SIG-M5 (cell line): Measurements from ENCODE around the gene WDR91.
"Not testable (repeated sequence)": the region's sequence is repeated elsewhere in the genome, so short reads cannot be mapped to it uniquely, and the experiment has no call there.

Experiments
- DNase-seq: peaks from one replicate; lab custom pipeline; 2025; lab: John Stamatoyannopoulos, UW

Gene WDR91

DNA sequence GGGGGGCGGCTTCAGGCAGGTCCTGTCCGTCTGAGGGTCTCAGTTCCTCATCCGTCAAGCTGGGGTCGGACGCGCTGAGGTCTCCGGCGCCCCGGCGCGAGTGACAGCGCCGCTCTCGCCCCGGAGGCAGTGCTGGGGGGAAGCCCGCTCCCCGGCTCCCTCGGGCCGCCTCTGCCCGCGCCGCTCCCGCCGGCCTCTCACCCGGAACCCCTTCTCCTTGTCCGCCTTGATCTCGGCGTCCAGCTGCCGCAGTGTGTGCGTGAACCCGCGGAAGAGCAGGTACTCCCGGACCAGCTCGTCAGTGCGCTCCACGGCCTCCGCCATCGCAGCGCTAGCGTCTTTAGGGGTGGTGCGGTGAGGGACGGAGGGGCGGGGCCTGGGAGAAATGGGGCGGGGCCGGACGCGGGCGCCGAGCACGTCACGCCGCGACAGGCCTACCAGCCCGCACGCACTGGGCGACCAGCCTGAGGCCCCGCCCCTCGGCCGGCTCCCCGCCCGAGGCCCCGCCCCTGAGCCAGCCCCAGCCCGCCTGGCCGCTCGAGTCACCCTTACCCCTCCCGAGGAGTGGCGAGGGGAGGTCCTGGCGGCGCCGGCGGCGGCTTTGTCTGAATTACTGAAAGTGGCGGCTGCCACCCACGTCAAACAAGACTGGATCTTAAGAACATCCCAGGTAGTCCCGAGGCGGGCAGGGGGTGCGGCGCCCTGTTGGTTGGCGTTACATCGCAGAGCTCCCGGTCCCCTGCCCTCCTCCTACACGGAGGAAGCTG is at the start of gene WDR91:
WDR91 (minus strand) TSS at position 348 of the 767 bp plus-strand sequence; CDS start at position 324, 24 bp downstream.
- DNase-seq = peak; percentile 34

DNA sequence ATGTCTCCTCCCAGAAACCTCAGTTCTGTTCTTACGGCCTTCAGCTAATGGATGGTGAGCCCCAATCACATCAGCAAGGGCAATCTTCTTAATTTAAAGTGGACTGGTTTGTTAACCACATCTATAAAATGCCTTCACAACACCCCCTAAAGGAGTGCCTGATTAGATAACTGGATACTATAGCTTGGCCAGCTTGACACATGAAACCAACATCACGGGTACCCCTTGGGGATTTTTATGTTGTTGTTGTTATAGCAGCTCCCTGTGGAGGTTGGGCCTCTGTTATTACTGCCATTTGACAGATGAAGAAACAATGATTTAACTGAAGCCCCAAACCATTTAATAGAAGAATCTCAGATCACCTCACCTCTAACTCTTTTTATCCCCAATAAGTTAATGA is 49.1 kb upstream of the WDR91 start:
- DNase-seq = no peak

DNA sequence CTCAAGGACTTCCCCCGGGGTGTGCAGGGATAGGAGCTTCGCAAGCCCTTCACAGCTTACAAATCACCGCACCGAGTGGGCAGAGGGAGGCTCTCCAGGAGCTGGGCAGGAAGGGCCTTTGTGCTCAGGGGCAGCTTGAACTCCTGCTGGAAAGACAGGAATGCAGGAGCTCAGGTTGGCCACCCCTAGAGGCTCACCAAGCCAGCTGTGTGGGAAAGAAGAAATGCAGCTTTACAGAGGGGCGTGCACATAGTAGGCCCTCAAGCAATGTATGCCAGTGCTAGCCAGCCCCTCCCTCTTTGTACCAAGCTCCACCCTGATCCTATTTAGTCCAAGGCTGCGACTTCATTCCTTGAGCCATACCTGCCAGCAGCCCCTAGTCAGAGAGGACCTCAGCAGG is 48.4 kb upstream of the WDR91 start:
- DNase-seq = no peak

DNA sequence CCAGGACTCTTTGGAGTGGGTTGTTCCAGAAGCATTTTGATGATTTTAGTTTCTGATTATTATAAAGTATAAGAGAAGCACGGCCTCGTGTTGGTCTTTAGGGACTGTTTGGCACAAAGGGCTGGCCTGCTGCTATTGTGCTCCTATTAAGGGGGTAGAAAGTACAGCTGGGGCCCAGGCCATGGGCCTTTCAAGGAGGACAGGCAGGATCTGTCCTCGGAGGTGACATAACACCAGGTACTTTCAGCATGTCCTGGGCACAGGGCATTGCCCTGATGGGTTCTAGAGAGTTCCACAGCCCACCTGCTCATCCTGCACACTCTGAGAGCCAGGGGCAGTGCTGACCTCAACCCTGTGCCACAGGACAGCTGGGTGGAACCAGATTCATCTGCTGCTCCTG is 47.3 kb upstream of the WDR91 start:
- DNase-seq = no peak

DNA sequence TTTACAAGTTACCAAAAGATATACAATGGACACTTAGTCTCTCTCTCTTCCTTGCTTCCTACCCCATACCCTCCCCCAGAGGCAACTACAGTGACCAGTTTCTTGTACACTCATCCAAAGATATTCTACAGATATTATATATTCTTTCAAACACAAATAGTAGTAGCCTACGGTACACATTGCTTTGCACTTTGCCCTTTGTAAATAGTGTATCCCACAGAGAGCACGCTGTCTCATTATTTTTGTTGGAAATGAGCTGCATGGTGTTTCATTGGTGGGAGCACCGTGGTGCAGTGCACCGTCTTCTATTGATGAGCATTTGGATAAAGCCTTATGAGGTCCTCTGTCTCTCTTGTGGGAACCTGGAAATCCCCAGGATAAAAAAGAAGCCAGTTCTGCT is 46.5 kb upstream of the WDR91 start:
- DNase-seq = no peak

DNA sequence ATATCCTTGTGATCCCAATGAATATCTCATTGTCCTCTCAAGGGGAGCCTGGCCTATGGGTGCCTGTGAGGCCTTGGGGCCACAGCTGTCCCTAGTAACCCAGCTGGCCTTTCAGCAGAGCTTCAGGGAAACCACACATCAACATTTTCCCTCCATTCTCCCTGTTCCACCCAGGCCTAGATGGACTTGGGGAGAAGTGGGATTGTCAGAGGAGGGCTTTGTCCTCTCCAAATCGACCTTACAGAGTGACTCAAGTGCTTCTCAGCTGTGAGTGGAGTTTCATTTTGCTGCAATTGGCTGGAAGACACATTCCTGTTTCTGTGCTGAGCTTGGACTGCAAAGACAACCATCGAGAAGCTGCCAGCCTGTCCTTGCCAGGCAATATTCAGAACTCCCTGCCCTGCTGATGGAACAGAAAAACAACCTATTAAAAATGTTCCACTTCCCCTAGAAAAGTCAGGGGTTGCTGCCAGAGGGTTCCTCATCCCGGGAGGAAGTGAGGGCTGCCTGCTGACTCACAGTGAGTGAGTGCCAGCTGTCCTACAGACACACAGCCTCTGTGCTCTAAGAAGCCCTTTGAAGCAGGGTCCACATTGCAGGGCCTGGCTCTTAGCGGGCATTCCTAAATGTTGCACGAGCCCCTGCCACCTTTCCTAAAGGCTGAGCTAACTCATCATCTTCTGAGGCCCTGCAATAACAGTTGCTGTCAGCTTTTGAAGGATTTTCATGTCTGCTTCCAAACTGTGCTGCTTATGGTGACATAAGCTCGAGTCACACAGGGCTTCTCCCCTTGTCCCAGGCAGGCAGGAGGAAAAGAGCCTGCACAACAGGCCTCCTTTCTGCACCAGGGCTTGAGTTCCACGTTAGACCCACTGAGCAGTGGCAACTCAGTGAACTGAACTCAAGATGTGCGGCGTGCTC is 42.8 kb upstream of the WDR91 start:
- DNase-seq = no peak

DNA sequence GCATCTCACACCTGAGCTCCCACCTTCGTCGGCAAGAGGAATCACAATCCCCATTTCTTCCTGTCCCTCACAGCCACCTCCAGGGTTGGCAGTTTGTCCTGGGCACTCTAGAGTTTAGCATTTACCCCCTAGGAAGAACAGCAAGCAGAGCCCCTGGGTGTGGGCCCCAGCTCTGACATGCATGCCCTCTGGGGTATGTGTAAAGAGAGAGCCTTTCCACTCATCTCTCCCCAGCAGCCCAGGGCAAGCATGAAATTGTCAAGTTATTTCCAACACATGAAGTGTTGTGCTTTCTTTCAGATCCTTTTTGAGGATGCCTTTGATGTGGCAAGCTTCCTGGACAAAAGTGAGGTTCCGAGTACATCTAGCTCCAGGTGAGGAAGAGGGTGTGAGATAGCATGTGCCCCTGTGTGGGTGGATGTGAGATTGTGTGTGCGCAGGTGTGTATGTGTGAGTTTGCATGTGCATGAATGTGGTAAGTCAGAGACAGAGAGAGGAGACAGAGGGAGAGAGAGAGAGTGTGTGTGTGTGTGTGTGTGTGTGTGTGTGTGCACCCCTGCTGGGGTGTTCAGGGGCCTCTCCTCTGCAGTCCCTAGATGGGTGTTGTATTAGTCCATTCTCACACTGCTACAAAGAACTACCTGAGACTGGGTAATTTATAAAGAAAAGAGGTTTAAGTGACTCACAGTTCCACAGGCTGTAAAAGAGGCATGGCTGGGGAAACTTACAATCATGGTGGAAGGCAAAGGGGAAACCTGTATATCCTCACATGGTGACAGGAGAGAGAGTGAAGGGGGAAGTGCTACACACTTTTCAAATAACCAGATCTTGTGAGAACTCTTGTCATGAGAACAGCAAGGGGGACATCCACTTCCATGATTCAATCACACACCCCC is 40.4 kb upstream of the WDR91 start:
- DNase-seq = no peak

DNA sequence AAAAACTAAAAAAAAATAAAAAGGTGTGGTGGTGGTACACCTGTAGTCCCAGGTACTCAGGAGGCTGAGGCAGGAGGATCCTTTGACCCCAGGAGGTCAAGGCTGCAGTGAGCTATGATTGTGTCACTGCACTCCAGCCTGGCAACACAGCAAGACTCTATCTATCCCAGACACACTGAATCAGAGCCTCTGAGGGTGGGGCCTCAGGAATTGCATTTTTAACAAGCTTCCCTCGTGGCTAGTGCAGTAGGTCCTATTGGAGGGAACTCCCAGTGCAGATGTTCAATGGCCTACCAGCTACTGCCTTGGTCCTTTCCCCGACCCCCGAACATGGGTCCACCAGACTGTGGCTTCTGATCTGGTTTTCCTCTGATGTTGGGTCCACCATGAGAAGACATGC is 37.2 kb upstream of the WDR91 start:
- no peak for DNase-seq

DNA sequence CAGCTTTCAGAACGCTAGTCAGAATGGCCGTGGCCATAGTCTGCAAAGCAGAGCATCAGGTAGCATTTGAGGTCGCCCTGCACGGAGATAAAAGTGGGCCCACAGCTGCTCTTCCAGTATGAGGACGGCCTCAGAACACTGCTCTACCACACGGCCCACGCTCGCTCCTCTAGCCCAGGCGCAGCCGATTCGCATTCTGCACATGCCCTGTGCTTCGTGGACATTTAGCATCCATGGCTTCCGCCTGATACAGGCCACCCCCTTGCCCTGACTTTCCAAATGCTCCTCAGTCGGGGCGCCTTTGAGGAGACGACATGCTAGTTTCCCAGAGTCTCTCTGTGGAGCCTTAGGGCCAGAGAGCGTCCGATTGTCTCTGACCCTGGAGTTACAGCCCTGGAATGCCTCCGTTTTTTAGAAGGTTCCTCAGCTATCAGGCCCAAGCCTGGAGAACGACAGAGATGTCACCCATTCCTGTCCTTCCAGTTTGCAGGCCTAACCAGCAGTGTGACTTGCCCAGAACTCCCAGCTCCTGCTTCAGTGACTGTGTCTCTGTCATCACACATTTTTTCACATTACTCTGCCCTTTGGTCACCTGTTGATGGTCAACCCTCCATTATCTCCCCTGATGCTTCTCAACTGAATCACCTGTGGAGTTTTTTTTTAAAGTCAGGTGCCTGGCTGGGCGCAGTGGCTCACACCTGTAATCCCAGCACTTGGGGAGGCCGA is 36.6 kb upstream of the WDR91 start:
- no peak for DNase-seq

DNA sequence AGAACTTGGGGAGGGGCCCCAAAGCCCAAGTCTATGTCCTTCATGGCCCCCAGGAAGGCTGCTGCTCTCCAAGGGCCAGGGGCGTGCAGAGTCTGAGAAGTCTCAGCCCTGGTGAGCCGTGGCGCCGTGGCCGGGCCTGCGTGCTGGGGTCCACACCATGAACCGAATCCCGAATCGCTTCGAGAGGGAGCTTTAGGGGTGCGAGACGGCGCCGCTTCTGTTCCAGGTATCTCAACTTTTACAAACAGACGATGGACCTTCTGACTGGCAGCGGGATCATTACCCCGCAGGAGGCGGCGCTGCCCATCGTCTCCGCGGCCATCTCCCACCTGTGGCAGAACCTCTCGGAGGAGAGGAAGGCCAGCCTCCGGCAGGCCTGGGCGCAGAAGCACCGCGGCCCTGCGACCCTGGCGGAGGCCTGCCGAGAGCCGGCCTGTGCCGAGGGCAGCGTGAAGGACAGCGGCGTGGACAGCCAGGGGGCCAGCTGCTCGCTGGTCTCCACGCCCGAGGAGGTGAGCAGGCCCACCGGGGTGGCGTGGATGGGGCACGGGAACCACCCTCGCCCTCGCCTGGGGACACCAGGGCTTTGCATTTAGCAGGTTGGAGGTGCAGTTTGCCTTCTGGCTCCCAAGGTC is 35.0 kb upstream of the WDR91 start:
- no peak for DNase-seq

DNA sequence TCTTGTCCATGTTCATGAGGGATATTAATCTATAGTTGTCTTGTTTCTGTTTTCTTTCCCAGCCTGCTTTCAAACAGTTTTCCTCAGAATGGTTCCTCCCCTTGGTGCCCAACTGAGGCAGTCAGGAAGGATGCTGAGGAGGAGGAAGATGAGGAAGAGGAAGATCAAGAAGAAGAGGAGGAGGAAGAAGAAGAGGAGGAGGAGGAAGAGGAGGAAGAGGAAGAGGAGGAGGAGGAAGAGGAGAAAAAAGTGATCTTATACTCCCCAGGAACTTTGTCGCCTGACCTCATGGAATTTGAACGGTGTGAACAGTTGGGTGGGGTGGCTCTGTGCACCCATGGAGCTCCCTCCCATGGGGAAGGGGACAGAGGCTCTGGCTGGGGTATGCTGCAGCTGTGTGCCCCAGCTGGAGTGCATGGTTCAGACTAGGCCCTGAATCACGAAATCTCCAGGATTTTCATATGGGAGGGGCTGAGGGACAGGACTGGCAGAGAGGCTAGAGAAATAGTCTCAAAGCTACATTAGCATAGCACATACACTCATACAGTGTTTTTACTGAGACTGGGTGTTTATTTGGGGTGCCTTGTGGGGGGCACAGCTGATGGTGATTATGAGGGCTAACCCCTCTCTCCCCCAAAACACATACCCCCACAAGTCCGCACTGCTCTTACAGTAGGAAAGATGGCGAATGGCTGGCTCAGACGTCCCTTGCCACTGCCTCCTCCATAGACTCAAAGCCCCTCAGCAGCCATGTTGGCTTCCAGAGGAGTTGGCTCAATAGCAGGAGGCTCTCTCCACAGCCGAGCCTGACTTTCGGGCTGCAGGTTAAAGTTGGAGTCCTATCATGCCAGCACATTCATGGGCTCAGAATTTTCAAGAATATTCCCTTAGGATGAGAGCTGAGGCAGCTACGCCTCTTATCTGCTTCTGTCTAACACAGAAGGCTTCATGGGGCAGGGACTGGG is 34.2 kb upstream of the WDR91 start:
- no peak for DNase-seq

DNA sequence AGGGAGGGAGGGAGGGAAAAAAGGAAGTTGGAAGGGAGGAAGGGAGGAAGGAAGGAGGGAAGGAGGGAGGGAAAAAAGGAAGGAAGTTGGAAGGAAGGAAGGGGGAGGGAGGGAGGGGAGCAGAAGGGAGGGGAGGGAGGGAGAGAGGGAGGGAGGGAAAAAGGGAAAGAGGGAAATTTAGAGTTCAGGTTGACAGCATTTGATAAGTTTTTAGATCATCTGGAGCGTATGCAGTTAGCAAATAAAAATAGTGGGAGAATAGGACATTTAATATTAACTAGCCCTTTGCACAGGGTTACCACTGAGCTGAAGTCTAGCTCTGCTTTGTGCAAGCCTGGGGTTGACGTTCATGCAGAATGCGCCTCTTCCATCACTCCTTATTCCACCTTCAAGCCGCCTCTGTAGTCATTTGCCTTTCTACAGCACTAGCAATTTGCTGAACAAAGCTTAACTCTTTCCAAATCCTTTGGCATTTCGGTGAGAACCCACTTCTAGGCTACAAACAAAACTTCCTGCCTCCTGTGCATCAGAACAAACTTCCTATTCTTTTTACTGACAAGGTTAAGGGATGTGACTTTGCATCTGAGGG is 30.9 kb upstream of the WDR91 start:
- DNase-seq = no peak

DNA sequence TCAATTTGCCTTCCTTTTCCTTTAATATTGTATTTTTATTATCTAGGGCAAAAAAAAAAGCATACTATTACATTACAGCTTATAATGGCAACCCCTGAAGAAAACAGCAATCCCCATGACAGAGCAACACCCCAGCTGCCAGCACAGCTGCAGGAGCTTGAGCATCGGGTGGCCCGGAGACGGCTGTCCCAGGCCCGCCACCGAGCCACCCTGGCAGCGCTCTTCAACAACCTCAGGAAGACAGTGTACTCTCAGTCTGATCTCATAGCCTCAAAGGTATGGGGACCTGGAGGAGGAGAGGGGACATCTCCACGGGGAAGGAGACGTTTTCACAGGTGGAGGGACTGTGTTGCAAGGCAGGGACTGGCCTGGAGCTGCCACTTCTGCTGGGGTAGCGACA is 29.1 kb upstream of the WDR91 start:
- no peak for DNase-seq

DNA sequence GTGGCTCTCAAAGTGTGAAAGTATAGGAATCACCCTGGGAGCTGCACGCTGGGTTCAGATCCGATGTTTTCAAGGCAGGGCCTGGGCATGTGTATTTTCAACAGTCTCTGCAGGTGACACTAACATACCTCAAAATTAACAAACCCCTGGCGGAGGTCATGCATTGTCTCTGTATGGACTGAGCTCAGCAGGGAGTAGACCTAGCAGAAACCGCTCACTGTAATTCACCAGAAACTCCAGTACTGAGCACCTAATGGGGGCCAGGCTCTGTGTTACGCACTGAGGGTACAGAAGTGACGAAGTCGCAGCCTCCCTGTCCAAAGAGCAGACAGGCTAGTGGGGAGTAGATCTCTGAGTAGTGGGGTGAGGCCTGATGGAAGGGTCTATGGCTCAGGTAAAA is 27.9 kb upstream of the WDR91 start:
- DNase-seq = no peak

DNA sequence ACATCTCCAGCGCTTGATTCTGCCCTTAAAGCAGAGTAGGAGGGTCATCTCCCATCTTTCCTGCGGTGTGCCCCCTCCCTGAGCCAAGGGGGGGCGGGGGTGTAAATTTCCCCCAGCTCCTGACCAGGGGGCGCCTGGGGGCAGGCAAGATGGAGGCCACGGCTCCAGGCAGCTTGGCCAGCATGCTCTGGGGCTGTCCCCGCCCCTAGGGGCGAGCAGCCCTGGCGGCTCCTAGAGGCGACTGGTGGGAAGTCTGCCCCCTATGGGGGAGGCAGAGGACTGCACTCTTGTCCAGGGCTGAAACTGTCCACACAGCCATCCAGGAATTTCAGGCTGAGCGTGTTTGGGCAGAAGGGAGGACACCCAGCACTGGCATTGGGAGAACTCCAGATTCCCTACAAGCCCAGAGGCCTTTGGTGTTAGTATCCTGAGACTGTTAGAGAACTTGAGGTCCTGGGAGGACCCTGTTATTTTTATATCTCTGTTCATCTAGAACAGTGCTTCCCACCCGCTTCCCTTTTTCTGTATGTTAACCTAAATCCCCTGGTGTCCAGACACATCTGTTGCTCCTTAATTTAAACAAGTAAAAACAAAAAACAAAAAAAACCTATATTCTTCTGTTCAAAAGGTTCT is 26.9 kb upstream of the WDR91 start:
- DNase-seq = no peak

DNA sequence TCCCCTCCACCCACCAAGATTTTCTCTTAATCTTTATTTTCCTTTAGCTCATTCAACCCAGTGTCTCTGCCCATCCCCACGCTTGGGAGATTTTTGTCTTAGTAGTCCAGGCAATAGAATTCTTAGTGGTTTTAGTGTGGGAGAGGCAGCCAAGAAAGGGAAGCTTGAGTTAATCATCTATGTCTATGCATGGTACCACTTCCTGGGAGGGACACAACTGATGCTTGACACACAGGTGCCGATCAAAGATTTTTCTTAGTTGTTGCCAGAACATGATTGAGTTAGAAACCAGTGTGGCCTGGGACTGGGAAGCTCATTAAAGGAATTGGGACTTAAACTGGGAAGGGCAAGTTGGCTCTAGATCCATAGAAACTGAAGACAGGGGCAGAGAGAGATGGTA is 25.4 kb upstream of the WDR91 start:
- DNase-seq = no peak

DNA sequence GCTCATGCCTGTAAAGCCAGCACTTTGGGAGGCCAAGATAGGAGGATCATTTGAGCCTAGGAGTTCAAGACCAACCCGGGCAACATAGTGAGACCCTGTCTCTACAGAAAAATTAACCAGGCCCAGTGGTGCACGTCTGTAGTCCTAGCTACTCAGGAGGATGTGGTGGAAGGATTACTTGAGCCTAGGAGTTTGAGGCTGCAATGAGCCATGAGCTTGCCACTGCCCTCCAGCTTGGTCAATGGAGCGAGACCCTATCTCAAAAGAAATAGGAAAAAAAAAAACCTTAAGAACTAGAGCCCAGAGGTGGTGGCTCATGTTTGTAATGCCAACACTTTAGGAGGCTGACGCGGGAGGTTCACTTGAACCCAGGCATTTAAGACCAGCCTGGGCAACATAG is 24.5 kb upstream of the WDR91 start:
- DNase-seq = no peak

DNA sequence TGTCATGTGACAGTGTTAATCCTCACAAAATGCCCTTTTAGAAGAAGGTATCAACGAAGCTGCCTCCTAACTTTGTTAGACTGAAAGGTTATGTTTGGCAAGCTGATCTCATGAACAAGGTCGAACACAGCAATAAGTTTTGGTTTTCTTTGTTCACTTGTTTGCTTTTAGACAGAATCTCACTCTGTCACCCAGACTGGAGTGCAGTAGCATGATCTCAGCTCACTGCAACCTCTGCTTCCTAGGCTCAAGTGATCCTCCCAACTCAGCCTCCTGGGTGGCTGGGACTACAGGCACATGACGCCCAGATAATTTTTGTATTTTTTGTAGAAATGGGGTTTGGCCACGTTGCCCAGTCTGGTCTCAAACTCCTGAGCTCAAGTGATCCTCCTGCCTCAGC is 23.4 kb upstream of the WDR91 start:
- no peak for DNase-seq

DNA sequence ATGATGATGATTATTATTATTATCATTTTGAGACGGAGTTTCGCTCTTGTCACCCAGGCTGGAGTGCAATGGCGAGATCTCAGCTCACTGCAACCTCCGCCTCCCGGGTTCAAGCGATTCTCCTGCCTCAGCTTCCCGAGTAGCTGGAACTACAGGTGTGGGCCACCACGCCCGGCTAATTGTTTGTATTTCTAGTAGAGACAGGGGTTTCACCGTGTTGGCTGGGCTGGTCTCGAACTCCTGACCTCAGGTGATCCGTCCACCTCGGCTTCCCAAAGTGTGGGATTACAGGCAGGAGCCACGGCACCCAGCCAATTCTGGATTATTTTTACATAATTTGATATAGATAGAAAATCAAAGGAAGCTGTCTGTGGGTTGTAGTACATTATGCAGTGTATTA is 22.8 kb upstream of the WDR91 start:
- DNase-seq = not testable (repeated sequence)
